ENCODE results near the gene GRM5.
"Not testable (repeated sequence)": the region's sequence is repeated elsewhere in the genome, so short reads cannot be mapped to it uniquely, and the experiment has no call there.

GRCh38 chr11:88961621-88962020 lies 104.2 kb downstream of the GRM5 start:
- TF ChIP-seq CTCF, POLR2AphosphoS5, POLR2A (IDR thresholded peaks at IDR 0.05): not testable (repeated sequence)
